Stromal cell of bone marrow (primary cell): ENCODE measurements around the gene GTF2F1.
"Not testable (repeated sequence)": the region's sequence is repeated elsewhere in the genome, so short reads cannot be mapped to it uniquely, and the experiment has no call there.

Experiments
- DNase-seq: peaks from one replicate; pipeline ENCODE4 v3.0.0-alpha.2; 2012; ENCODE audit warnings: low read depth

GTF2F1 gene

GRCh38 chr19:6417713-6418561, 25.0 kb upstream of the GTF2F1 start:
- no peak for DNase-seq

GRCh38 chr19:6416658-6417405, 23.9 kb upstream of the GTF2F1 start:
- no peak for DNase-seq

GRCh38 chr19:6415591-6416190, 22.7 kb upstream of the GTF2F1 start:
- DNase-seq = no peak

GRCh38 chr19:6414793-6415590, 22.0 kb upstream of the GTF2F1 start:
- DNase-seq = no peak

- no peak for DNase-seq
Observed at GRCh38 chr19:6413721-6414643, 21.0 kb upstream of the GTF2F1 start.

GRCh38 chr19:6413291-6413690, 20.3 kb upstream of the GTF2F1 start:
- DNase-seq = no peak

GRCh38 chr19:6412447-6413091, 19.6 kb upstream of the GTF2F1 start:
- DNase-seq = no peak

GRCh38 chr19:6412061-6412446, 19.1 kb upstream of the GTF2F1 start:
- DNase-seq = no peak

GRCh38 chr19:6409346-6409745, 16.4 kb upstream of the GTF2F1 start:
- no peak for DNase-seq

GRCh38 chr19:6406401-6406800, 13.4 kb upstream of the GTF2F1 start:
- no peak for DNase-seq

- DNase-seq = peak; percentile 36
Observed at GRCh38 chr19:6402837-6403608, 10.1 kb upstream of the GTF2F1 start.

GRCh38 chr19:6402058-6402457, 9.1 kb upstream of the GTF2F1 start:
- DNase-seq = no peak

GRCh38 chr19:6400062-6400944, 7.3 kb upstream of the GTF2F1 start:
- not testable (repeated sequence) for DNase-seq

GRCh38 chr19:6396305-6396704, 3.3 kb upstream of the GTF2F1 start:
- no peak for DNase-seq

GRCh38 chr19:6394831-6395230, 1.9 kb upstream of the GTF2F1 start:
- no peak for DNase-seq

- DNase-seq = no peak
Observed at GRCh38 chr19:6393983-6394412, 1.0 kb upstream of the GTF2F1 start.

GRCh38 chr19:6392221-6393073, 517 bp downstream of the GTF2F1 start:
- no peak for DNase-seq

- DNase-seq = no peak
Observed at GRCh38 chr19:6387372-6387771, 5.6 kb downstream of the GTF2F1 start.
